GM12878 (cell line): ENCODE data around the gene TSC2. TPM values are rescaled to one million over a fixed set of nuclear protein-coding genes. Genes with fewer than 3 reads are reported as not detected.
A peak's percentile ranks its signal among the peaks of the same experiment; 100 is the strongest.

Source experiments
- ATAC-seq: fragments of 200-7000 bp; cut with Tn5 transposase; 3 replicates; pipeline ENCODE4 v1.9.1; 2020; ENCODE audit warnings: mild to moderate bottlenecking, moderate library complexity
- BruUV-seq: library from RNA; stranded (reverse); fragments of 400-500 nt; replicated peaks from 2 replicates; lab custom pipeline; 2021; lab: Mats Ljungman, UMichigan
- CTCF ChIA-PET: fragments of 300-600 bp; sonication (Branson Sonifier 250); formaldehyde crosslinking; extraction: SDS; loops from one replicate; lab custom pipeline; 2021; ENCODE audit warnings: inconsistent platforms; lab: Yijun Ruan, JAX
- POLR2A ChIA-PET: fragments of 350-600 bp; formaldehyde crosslinking; extraction: SDS; loops from one replicate; lab custom pipeline; 2021; ENCODE audit warnings: inconsistent platforms; lab: Charles Lee
- RAD21 ChIA-PET: fragments of 300-600 bp; sonication (Branson Sonifier 250); formaldehyde crosslinking; loops from one replicate; lab custom pipeline; 2023; ENCODE audit warnings: antibody characterized with exemption; ENCODE audit not compliant: unreplicated experiment; lab: Charles Lee
- SMC1A ChIA-PET: fragments of 300-600 bp; sonication (Branson Sonifier 250); formaldehyde crosslinking; loops from one replicate; lab custom pipeline; 2023; ENCODE audit not compliant: unreplicated experiment, uncharacterized antibody; lab: Charles Lee
- DNase-seq: peaks from one replicate; pipeline ENCODE4 v3.0.0-alpha.2; 2011; ENCODE audit warnings: low read depth, low spot score
- FAIRE-seq: peaks from 3 replicates; lab custom pipeline; 2011; peaks lifted over from hg19 to GRCh38; lab: Jason Lieb, UNC
- H2AFZ ChIP-seq: 2 replicates; pipeline ENCODE4 v1.6.0; 2011; ENCODE audit warnings: low read depth, low read length, control low read depth; ENCODE audit not compliant: control insufficient read depth
- H3K27ac ChIP-seq: 2 replicates; pipeline ENCODE4 v1.5.1; 2011; ENCODE audit warnings: control low read depth; ENCODE audit not compliant: control insufficient read depth, insufficient read depth
- H3K27me3 ChIP-seq, 2 experiments: replicated peaks in 1 of 2; 2 replicates each; pipeline versions ENCODE4 v1.6.0 to v1.6.1; 2011; ENCODE audit warnings: low read length in 1 of 2; ENCODE audit not compliant: control insufficient read depth in 2 of 2, insufficient read depth in 2 of 2
- H3K36me3 ChIP-seq, 2 experiments: 2 replicates each; pipeline ENCODE4 v1.5.1; 2011; ENCODE audit warnings: low read length in 1 of 2; ENCODE audit not compliant: control insufficient read depth in 2 of 2, insufficient read depth in 2 of 2
- H3K4me1 ChIP-seq: 2 replicates; pipeline ENCODE4 v1.6.1; 2011; ENCODE audit warnings: mild to moderate bottlenecking, low read length, moderate library complexity, mixed read lengths; ENCODE audit not compliant: control insufficient read depth, insufficient read depth
- H3K4me2 ChIP-seq: 2 replicates; pipeline ENCODE4 v1.6.0; 2011; ENCODE audit warnings: control low read depth; ENCODE audit not compliant: control insufficient read depth, insufficient read depth
- H3K4me3 ChIP-seq: fragments of 200-600 bp; sonication (generic); 2 replicates; pipeline ENCODE4 v1.5.1; 2016
- H3K79me2 ChIP-seq: 2 replicates; pipeline ENCODE4 v1.6.0; 2011; ENCODE audit warnings: low read length; ENCODE audit not compliant: control insufficient read depth, insufficient read depth
- H3K9ac ChIP-seq: 2 replicates; pipeline ENCODE4 v1.8.0; 2011; ENCODE audit warnings: low read length, control low read depth, mixed read lengths; ENCODE audit not compliant: control insufficient read depth, insufficient read depth
- H3K9me3 ChIP-seq: replicated peaks from 3 replicates; pipeline ENCODE4 v1.5.1; 2011; ENCODE audit warnings: mild to moderate bottlenecking, low read length; ENCODE audit not compliant: control insufficient read depth, insufficient read depth
- H4K20me1 ChIP-seq: 2 replicates; pipeline ENCODE4 v1.6.0; 2011; ENCODE audit not compliant: control insufficient read depth, insufficient read depth
- NFYB ChIP-seq: IDR thresholded peaks from 2 replicates; pipeline ENCODE4 v1.6.1; 2011; ENCODE audit warnings: low read depth, mild to moderate bottlenecking, low read length, improper control_type of control experiment, moderate library complexity; ENCODE audit not compliant: insufficient read depth
- POLR2A ChIP-seq: IDR thresholded peaks from 2 replicates; pipeline ENCODE4 v1.6.1; 2011; ENCODE audit warnings: low read depth, mild to moderate bottlenecking, low read length
- RAD21 ChIP-seq: IDR thresholded peaks from 2 replicates; pipeline ENCODE4 v1.6.1; 2011; ENCODE audit warnings: mild to moderate bottlenecking, low read depth, low read length, moderate library complexity; ENCODE audit not compliant: insufficient read depth
- SPI1 ChIP-seq: IDR thresholded peaks from 2 replicates; pipeline ENCODE4 v1.6.1; 2011; ENCODE audit warnings: low read depth, mild to moderate bottlenecking, low read length, moderate library complexity, borderline replicate concordance; ENCODE audit not compliant: insufficient read depth
- SUZ12 ChIP-seq: fragments of 200-600 bp; sonication (generic); IDR thresholded peaks from one replicate; pipeline ENCODE4 v1.6.1; 2018; ENCODE audit warnings: antibody characterized with exemption, mild to moderate bottlenecking; ENCODE audit not compliant: unreplicated experiment
- WGBS: methylation state at CpG from one replicate; pipeline ENCODE4 v1.1.6; 2016; ENCODE audit warnings: low lambda C conversion rate; ENCODE audit not compliant: insufficient replicate concordance, insufficient coverage; ENCODE audit errors: missing lambda C conversion rate; 5-methylcytosine and 5-hydroxymethylcytosine counted together
- in situ Hi-C: fragments of 300-500 bp; cut with MboI; formaldehyde crosslinking; loops from 9 replicates; pipeline ENCODE4 v1.14.3; 2018; ENCODE audit warnings: mixed read lengths
- intact Hi-C: fragments of 100-400 bp; cut with micrococcal nuclease; formaldehyde crosslinking; loops from one replicate; pipeline ENCODE4 v1.14.2; 2022; ENCODE audit not compliant: unreplicated experiment
- polyA plus RNA-seq, 11 experiments: library from polyadenylated mRNA; depleted of rRNA in 4 of 11; unstranded in 6 of 11; stranded (reverse) in 5 of 11; fragments of >200 nt; fragmentation: Nextera tagmentation in 4 of 11; fragmentation: Illumina TruSeq in 1 of 11; extraction: Ambion mirVana in 4 of 11; extraction: Trizol in 1 of 11; gene quantifications; 1 replicate in 1 of 11; 2 replicates in 10 of 11; pipeline versions ENCODE4 v1.2.1 to v1.2.3, GENCODE V29; 2011 to 2016; ENCODE audit warnings: inconsistent platforms in 2 of 11, missing spikeins in 2 of 11, low read depth in 1 of 11
- total RNA-seq, 4 experiments: library from RNA; depleted of rRNA in 3 of 4; stranded (reverse); fragments of >200 nt in 3 of 4; fragmentation: Illumina TruSeq in 1 of 4; extraction: Trizol in 1 of 4; gene quantifications; 2 replicates each; pipeline versions ENCODE4 v1.2.1 to v1.2.3, GENCODE V29; 2013 to 2021

The TSC2 gene
- total and polyA plus RNA-seq, 10 of the 15 experiments (the other 5 are each of a cell fraction or from before 2014, with no cell fraction given): 1.6 to 77.0 (median 21.6) TPM

GRCh38 chr16:2005646-2006045 is 42.1 kb upstream of the TSC2 start:
- Histone ChIP-seq H3K27ac (no peak overlapping the region), H3K9ac (no peak overlapping the region), H3K9me3 (no peaks in the 10 kb centered on the region), H3K36me3 (peaks cover 0 to 30% of the 10 kb centered on the region in 2 experiments; a peak in 2 of 4 replicates), H3K4me2 (no peak overlapping the region), H3K27me3 (no peaks in the 10 kb centered on the region), H3K4me3 (0 out of 2 replicates have a peak overlapping the region, but pooled peaks have one; percentile 1), H3K4me1 (peaks cover 21% of the 10 kb centered on the region), H3K79me2 (peaks cover 66% of the 10 kb centered on the region), H4K20me1 (peaks cover 6% of the 10 kb centered on the region), H2AFZ (no peak overlapping the region)
- intact Hi-C loops: loop anchor here (5.0 kb wide), 1 partner anchor 147 kb away; no protein-coding TSS in a partner anchor
- TF ChIP-seq POLR2A: peak; percentile 43; the same call in 1 of the 2 replicates
- TF ChIP-seq NFYB: no peak
- TF ChIP-seq RAD21: peak; percentile 24; the same call in 1 of the 2 replicates
- 74% methylated on average over 14 of the region's 21 CpGs for WGBS
- SMC1A ChIA-PET: no interaction called here
- in situ Hi-C loops: no loop called here
- no peak for FAIRE-seq
- BruUV-seq: no TSS peak
- CTCF ChIA-PET: interaction anchor here (4.3 kb wide), 1 partner anchor 12 kb away, joined by 54 read pairs; no protein-coding TSS in a partner anchor
- DNase-seq: no peak
- POLR2A ChIA-PET: interaction anchor here (1.7 kb wide), 1 partner anchor 41 kb away, joined by 7 read pairs; the partner anchor contains the start of gene RPS2
- ATAC-seq: no peak
- RAD21 ChIA-PET: no interaction called here

- Histone ChIP-seq H3K79me2 (peaks cover 67% of the 10 kb centered on the region), H3K4me2 (peak overlapping the region; percentile 98; the same call in 1 of the 2 replicates), H3K4me3 (no peak overlapping the region), H2AFZ (no peak overlapping the region), H3K9me3 (no peaks in the 10 kb centered on the region), H3K36me3 (peaks cover 0 to 25% of the 10 kb centered on the region in 2 experiments; a peak in 2 of 4 replicates), H3K4me1 (peaks cover 22% of the 10 kb centered on the region), H4K20me1 (peaks cover 6% of the 10 kb centered on the region), H3K27me3 (no peaks in the 10 kb centered on the region), H3K27ac (no peak overlapping the region), H3K9ac (no peak overlapping the region)
- no peak for TF ChIP-seq SPI1
- no peak for TF ChIP-seq SUZ12
- peak; percentile 27; the same call in 1 of the 2 replicates for TF ChIP-seq POLR2A
- ChIA-PET CTCF (no interaction called here), SMC1A (no interaction called here), POLR2A (interaction anchor here (0.6 kb wide), 1 partner anchor 104 kb away, joined by 3 read pairs; no protein-coding TSS in a partner anchor), RAD21 (no interaction called here)
- DNase-seq (no peak), ATAC-seq (no peak), FAIRE-seq (no peak)
- in situ Hi-C loops (no loop called here), intact Hi-C loops (loop anchor here (5.0 kb wide), 1 partner anchor 146 kb away; no protein-coding TSS in a partner anchor)
- 96% methylated on average over 8 of the region's 8 CpGs for WGBS
- no TSS peak for BruUV-seq
These were observed 41.5 kb upstream of the TSC2 start for GRCh38 chr16:2006317-2006716.
